WTC11 (cell line): Measurements from ENCODE around the gene PPAN. TPM values are rescaled to one million over a fixed set of nuclear protein-coding genes. Genes with fewer than 3 reads are reported as not detected.

Source experiments
- ATAC-seq: fragments of 200-7000 bp; cut with Tn5 transposase; 2 replicates; pipeline ENCODE4 v1.10.0; 2021; ENCODE audit warnings: mild to moderate bottlenecking, moderate library complexity
- CTCF ChIA-PET: fragments of 300-600 bp; sonication (Branson Sonifier 250); formaldehyde crosslinking; loops from one replicate; lab custom pipeline; 2021; ENCODE audit warnings: antibody characterized with exemption; lab: Charles Lee
- POLR2A ChIA-PET: fragments of 350-600 bp; sonication (Branson Sonifier 250); formaldehyde crosslinking; loops from one replicate; lab custom pipeline; 2021; ENCODE audit warnings: antibody characterized with exemption; lab: Charles Lee
- DNase-seq: peaks from one replicate; pipeline ENCODE4 v3.0.0; 2021; ENCODE audit warnings: low spot score
- H3K27ac Mint-ChIP-seq: 2 replicates; pipeline ENCODE4 v1.8.0; 2021; ENCODE audit warnings: mixed read lengths
- H3K27me3 Mint-ChIP-seq: 2 replicates; pipeline ENCODE4 v1.8.0; 2021; ENCODE audit warnings: low read depth, mild to moderate bottlenecking, moderate library complexity, mixed read lengths
- H3K36me3 Mint-ChIP-seq: 2 replicates; pipeline ENCODE4 v1.8.0; 2021; ENCODE audit warnings: mixed read lengths
- H3K4me1 Mint-ChIP-seq: 2 replicates; pipeline ENCODE4 v1.8.0; 2022; ENCODE audit warnings: mixed read lengths
- H3K4me3 Mint-ChIP-seq: 2 replicates; pipeline ENCODE4 v1.8.0; 2021; ENCODE audit warnings: mild to moderate bottlenecking, moderate library complexity, mixed read lengths
- H3K9me3 Mint-ChIP-seq: 2 replicates; pipeline ENCODE4 v1.8.0; 2021; ENCODE audit warnings: mixed read lengths
- ATF3 ChIP-seq: sonication (generic); formaldehyde crosslinking; conservative IDR thresholded peaks from 2 replicates; pipeline ENCODE4 v1.8.1; 2022; ENCODE audit warnings: mild to moderate bottlenecking, missing genetic modification reagents
- E2F4 ChIP-seq: sonication (generic); formaldehyde crosslinking; IDR thresholded peaks from 2 replicates; pipeline ENCODE4 v1.8.1; 2022; ENCODE audit warnings: low read depth, mild to moderate bottlenecking, moderate library complexity, missing genetic modification reagents, borderline replicate concordance
- ELF4 ChIP-seq: sonication (generic); formaldehyde crosslinking; IDR thresholded peaks from 2 replicates; pipeline ENCODE4 v1.8.1; 2022; ENCODE audit warnings: low read depth, mild to moderate bottlenecking, moderate library complexity, missing genetic modification reagents
- FOXP1 ChIP-seq: sonication (generic); formaldehyde crosslinking; IDR thresholded peaks from 2 replicates; pipeline ENCODE4 v1.8.0; 2022; ENCODE audit warnings: missing genetic modification reagents, mild to moderate bottlenecking, moderate library complexity, borderline replicate concordance
- GABPB1 ChIP-seq: sonication (generic); formaldehyde crosslinking; IDR thresholded peaks from 2 replicates; pipeline ENCODE4 v1.8.1; 2023; ENCODE audit warnings: mild to moderate bottlenecking, missing genetic modification reagents
- HMGA2 ChIP-seq: fragments of 250-450 bp; sonication (Bioruptor Pico); IDR thresholded peaks from 2 replicates; pipeline ENCODE4 v1.4.0; 2021; ENCODE audit warnings: mild to moderate bottlenecking, moderate library complexity
- JAZF1 ChIP-seq: fragments of 250-450 bp; sonication (Bioruptor Pico); IDR thresholded peaks from 2 replicates; pipeline ENCODE4 v1.9.0; 2021; ENCODE audit warnings: moderate library complexity, mild to moderate bottlenecking, inconsistent platforms
- MXD4 ChIP-seq: fragments of 250-450 bp; sonication (Bioruptor Pico); IDR thresholded peaks from 2 replicates; pipeline ENCODE4 v1.8.0; 2021; ENCODE audit warnings: mild to moderate bottlenecking, moderate library complexity, borderline replicate concordance
- NR1H2 ChIP-seq: sonication (generic); formaldehyde crosslinking; IDR thresholded peaks from 2 replicates; pipeline ENCODE4 v1.9.0; 2021; ENCODE audit warnings: mild to moderate bottlenecking, moderate library complexity, missing genetic modification reagents
- NR2C2 ChIP-seq: sonication (generic); formaldehyde crosslinking; IDR thresholded peaks from 2 replicates; pipeline ENCODE4 v1.8.0; 2022; ENCODE audit warnings: mild to moderate bottlenecking, missing genetic modification reagents
- RELA ChIP-seq: sonication (generic); formaldehyde crosslinking; IDR thresholded peaks from 2 replicates; pipeline ENCODE4 v1.8.1; 2022; ENCODE audit warnings: missing genetic modification reagents, mild to moderate bottlenecking, borderline replicate concordance
- SMAD3 ChIP-seq: sonication (generic); formaldehyde crosslinking; IDR thresholded peaks from 2 replicates; pipeline ENCODE4 v1.8.0; 2022; ENCODE audit warnings: missing genetic modification reagents, mild to moderate bottlenecking, borderline replicate concordance
- TCF7 ChIP-seq: sonication (generic); formaldehyde crosslinking; IDR thresholded peaks from 2 replicates; pipeline ENCODE4 v1.8.0; 2022; ENCODE audit warnings: mild to moderate bottlenecking, low read depth, missing genetic modification reagents, moderate library complexity
- TP53 ChIP-seq: sonication (generic); formaldehyde crosslinking; IDR thresholded peaks from 2 replicates; pipeline ENCODE4 v1.8.1; 2023; ENCODE audit warnings: mild to moderate bottlenecking, missing genetic modification reagents
- ZNF232 ChIP-seq: sonication (generic); formaldehyde crosslinking; IDR thresholded peaks from 2 replicates; pipeline ENCODE4 v1.8.0; 2022; ENCODE audit warnings: mild to moderate bottlenecking, missing genetic modification reagents
- ZNF423 ChIP-seq: fragments of 250-450 bp; sonication (Bioruptor Pico); IDR thresholded peaks from 2 replicates; pipeline ENCODE4 v2.1.2; 2022; ENCODE audit warnings: mild to moderate bottlenecking, moderate library complexity
- ZNF425 ChIP-seq: fragments of 250-450 bp; sonication (Bioruptor Pico); conservative IDR thresholded peaks from 2 replicates; pipeline ENCODE4 v1.9.0; 2021; ENCODE audit warnings: mild to moderate bottlenecking
- ZNF532 ChIP-seq: fragments of 250-450 bp; sonication (Bioruptor Pico); IDR thresholded peaks from 2 replicates; pipeline ENCODE4 v1.9.0; 2021; ENCODE audit warnings: mild to moderate bottlenecking, borderline replicate concordance
- total RNA-seq: library from RNA; stranded (reverse); gene quantifications from 3 replicates; pipeline ENCODE4 v1.2.3, GENCODE V29; 2021
- TF ChIP-seq, protein P1 (sequence below): fragments of 250-450 bp; sonication (Bioruptor Pico); IDR thresholded peaks from 2 replicates; pipeline ENCODE4 v1.9.0; 2021; ENCODE audit warnings: mild to moderate bottlenecking
- TF ChIP-seq, protein P2 (sequence below): sonication (generic); formaldehyde crosslinking; IDR thresholded peaks from 2 replicates; pipeline ENCODE4 v1.8.0; 2022; ENCODE audit warnings: mild to moderate bottlenecking, missing genetic modification reagents
- TF ChIP-seq, protein P3 (sequence below): sonication (generic); formaldehyde crosslinking; IDR thresholded peaks from 2 replicates; pipeline ENCODE4 v1.8.0; 2023; ENCODE audit warnings: missing genetic modification reagents

PPAN gene
- total RNA-seq, 1 experiment from 2014 or later = 83.7 TPM

DNA sequence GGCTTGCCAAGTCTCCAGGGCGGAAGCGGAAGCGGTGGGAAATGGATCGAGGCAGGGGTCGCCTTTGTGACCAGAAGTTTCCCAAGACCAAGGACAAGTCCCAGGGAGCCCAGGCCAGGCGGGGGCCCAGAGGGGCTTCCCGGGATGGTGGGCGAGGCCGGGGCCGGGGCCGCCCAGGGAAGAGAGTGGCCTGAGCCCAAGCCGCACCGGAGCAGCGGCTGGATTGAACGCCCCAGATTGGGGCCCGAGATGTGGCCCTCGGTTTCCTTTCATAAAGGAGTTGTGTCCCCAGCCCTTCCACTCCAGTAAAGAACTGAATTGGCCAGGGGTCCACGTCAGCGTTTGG, 4.8 kb downstream of the PPAN start:
- H3K27ac Mint-ChIP-seq = no peak overlapping the region
- peaks cover 17% of the 10 kb centered on the region for H3K4me1 Mint-ChIP-seq
- ATAC-seq = no peak
- TF ChIP-seq GABPB1 (CRISPR knock-in tag) (no peak), ZNF532 (CRISPR knock-in tag) (no peak), MXD4 (CRISPR knock-in tag) (no peak), ZNF423 (CRISPR knock-in tag) (no peak), TCF7 (no peak), ZNF425 (CRISPR knock-in tag) (no peak), NR1H2 (no peak), FOXP1 (no peak), HMGA2 (CRISPR knock-in tag) (no peak), JAZF1 (CRISPR knock-in tag) (no peak), SMAD3 (CRISPR knock-in tag) (no peak), ELF4 (CRISPR knock-in tag) (no peak)
- TF ChIP-seq, protein P1, sequence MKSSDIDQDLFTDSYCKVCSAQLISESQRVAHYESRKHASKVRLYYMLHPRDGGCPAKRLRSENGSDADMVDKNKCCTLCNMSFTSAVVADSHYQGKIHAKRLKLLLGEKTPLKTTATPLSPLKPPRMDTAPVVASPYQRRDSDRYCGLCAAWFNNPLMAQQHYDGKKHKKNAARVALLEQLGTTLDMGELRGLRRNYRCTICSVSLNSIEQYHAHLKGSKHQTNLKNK = no peak
- TF ChIP-seq, protein P2, sequence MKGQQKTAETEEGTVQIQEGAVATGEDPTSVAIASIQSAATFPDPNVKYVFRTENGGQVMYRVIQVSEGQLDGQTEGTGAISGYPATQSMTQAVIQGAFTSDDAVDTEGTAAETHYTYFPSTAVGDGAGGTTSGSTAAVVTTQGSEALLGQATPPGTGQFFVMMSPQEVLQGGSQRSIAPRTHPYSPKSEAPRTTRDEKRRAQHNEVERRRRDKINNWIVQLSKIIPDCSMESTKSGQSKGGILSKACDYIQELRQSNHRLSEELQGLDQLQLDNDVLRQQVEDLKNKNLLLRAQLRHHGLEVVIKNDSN = no peak
- CTCF ChIA-PET = no interaction called here
- no peak overlapping the region for H3K4me3 Mint-ChIP-seq
- DNase-seq = no peak
- peaks cover 39% of the 10 kb centered on the region for H3K36me3 Mint-ChIP-seq
- H3K9me3 Mint-ChIP-seq = no peaks in the 10 kb centered on the region
- H3K27me3 Mint-ChIP-seq = no peaks in the 10 kb centered on the region
- POLR2A ChIA-PET = no interaction called here

DNA sequence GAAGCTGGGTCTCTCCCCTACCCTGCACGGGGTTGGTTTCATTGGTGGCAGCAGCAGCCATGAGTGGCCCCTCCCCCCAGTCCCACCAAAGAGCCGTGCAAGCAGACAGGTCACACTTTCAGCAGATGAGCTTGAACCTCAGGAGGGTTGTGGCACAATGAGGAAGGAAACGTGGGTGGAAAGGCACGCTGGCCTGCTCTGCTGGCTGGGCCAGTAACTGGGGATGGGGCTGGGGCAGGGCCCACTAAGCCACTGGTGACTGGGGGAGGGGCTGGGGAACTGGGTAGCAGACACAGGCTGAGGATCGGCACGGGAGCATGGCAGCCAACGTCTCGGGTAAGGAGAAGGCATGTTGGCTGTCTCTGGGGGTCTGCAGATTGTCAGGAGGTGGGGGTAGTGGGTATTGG, 5.2 kb downstream of the PPAN start, which contains the start of gene P2RY11:
Gene P2RY11 (plus strand): TSS at position 289 of the 407 bp plus-strand sequence. CDS start 29 bp downstream, at position 318.
- no peak for DNase-seq
- ChIA-PET CTCF (interaction anchor here (0.6 to 2.1 kb wide), 3 partner anchors 9 to 59 kb away, joined by 3 to 7 read pairs (median 4); partner anchors contain the start of gene ANGPTL6), POLR2A (interaction anchor here (0.6 kb wide), 1 partner anchor 111 kb away, joined by 4 read pairs; no protein-coding TSS in a partner anchor)
- Mint-ChIP-seq H3K4me3 (no peak within 1 kb of the TSS), H3K27ac (peak within 1 kb of the TSS; percentile 72), H3K4me1 (peaks cover 17% of the 10 kb centered on the region), H3K27me3 (no peaks in the 10 kb centered on the region), H3K9me3 (no peaks in the 10 kb centered on the region), H3K36me3 (peaks cover 43% of the 10 kb centered on the region)
- no peak for ATAC-seq
- TF ChIP-seq NR2C2 (CRISPR knock-in tag) (no peak), RELA (CRISPR knock-in tag) (no peak), TP53 (CRISPR knock-in tag) (no peak), ZNF232 (CRISPR knock-in tag) (no peak), E2F4 (CRISPR knock-in tag) (no peak), ATF3 (no peak)
- TF ChIP-seq, protein P3, sequence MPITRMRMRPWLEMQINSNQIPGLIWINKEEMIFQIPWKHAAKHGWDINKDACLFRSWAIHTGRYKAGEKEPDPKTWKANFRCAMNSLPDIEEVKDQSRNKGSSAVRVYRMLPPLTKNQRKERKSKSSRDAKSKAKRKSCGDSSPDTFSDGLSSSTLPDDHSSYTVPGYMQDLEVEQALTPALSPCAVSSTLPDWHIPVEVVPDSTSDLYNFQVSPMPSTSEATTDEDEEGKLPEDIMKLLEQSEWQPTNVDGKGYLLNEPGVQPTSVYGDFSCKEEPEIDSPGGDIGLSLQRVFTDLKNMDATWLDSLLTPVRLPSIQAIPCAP (CRISPR knock-in tag) = no peak
